ENCODE results near the gene MISP3.

GRCh38 chr19:14082675-14082960 is 10.0 kb downstream of the MISP3 start:
- TF ChIP-seq POLR2AphosphoS5 (IDR thresholded peaks at IDR 0.05; ENCODE audit: low read depth) (no peak), EZH2 (IDR thresholded peaks at IDR 0.05; ENCODE audit: low read depth, unreplicated experiment) (no peak), ETS1 (IDR thresholded peaks at IDR 0.05) (no peak), CTCF (conservative IDR thresholded peaks at IDR 0.05; ENCODE audit: low read depth in 2 of 2) (no peak), REST (IDR thresholded peaks at IDR 0.05; ENCODE audit: unreplicated experiment) (no peak), JUNB (IDR thresholded peaks at IDR 0.05; ENCODE audit: unreplicated experiment) (no peak), CREB1 (CRISPR knock-in tag; IDR thresholded peaks at IDR 0.05; ENCODE audit: low read depth) (no peak)

All from GM23338 (cell line).